ENCODE results near the gene SEMA4C.
A peak's percentile ranks its signal among the peaks of the same experiment; 100 is the strongest.

SEMA4C gene

GRCh38 chr2:96912346-96913116 is 42.7 kb upstream of the SEMA4C start:
- H3K27me3 ChIP-seq (replicated peaks; ENCODE audit: control insufficient read depth, insufficient read depth, low read length) = no peaks in the 10 kb centered on the region
- no peak for DNase-seq (ENCODE audit: low read depth)

GRCh38 chr2:96909611-96910021 is 39.7 kb upstream of the SEMA4C start:
- no peaks in the 10 kb centered on the region for H3K36me3 ChIP-seq (ENCODE audit: control insufficient read depth, insufficient read depth, low read length, severe bottlenecking)
- no peak overlapping the region for H3K4me3 ChIP-seq (ENCODE audit: low read length)
- no peak overlapping the region for H3K9ac ChIP-seq (ENCODE audit: low read length)
- no peaks in the 10 kb centered on the region for H3K27me3 ChIP-seq (replicated peaks; ENCODE audit: control insufficient read depth, insufficient read depth, low read length)
- H3K4me1 ChIP-seq (ENCODE audit: control insufficient read depth, insufficient read depth, low read length) = peaks cover 21% of the 10 kb centered on the region
- H3K9me3 ChIP-seq (ENCODE audit: control insufficient read depth, low read length) = no peaks in the 10 kb centered on the region
- DNase-seq (ENCODE audit: low read depth) = no peak

More at GRCh38 chr2:96912346-96913116, 42.7 kb upstream of the SEMA4C start:
- H3K9ac ChIP-seq (ENCODE audit: low read length) = no peak overlapping the region
- no peaks in the 10 kb centered on the region for H3K36me3 ChIP-seq (ENCODE audit: control insufficient read depth, insufficient read depth, low read length, severe bottlenecking)
- peaks cover 10% of the 10 kb centered on the region for H3K4me1 ChIP-seq (ENCODE audit: control insufficient read depth, insufficient read depth, low read length)
- H3K4me3 ChIP-seq (ENCODE audit: low read length) = no peak overlapping the region
- peaks cover 19% of the 10 kb centered on the region for H3K9me3 ChIP-seq (ENCODE audit: control insufficient read depth, low read length)

GRCh38 chr2:96907115-96908041 is 37.5 kb upstream of the SEMA4C start:
- Histone ChIP-seq H3K4me1 (ENCODE audit: control insufficient read depth, insufficient read depth, low read length) (peaks cover 19% of the 10 kb centered on the region), H3K9ac (ENCODE audit: low read length) (peak overlapping the region; percentile 80), H3K9me3 (ENCODE audit: control insufficient read depth, low read length) (no peaks in the 10 kb centered on the region), H3K4me3 (ENCODE audit: low read length) (peak overlapping the region; percentile 58), H3K27me3 (replicated peaks; ENCODE audit: control insufficient read depth, insufficient read depth, low read length) (no peaks in the 10 kb centered on the region), H3K36me3 (ENCODE audit: control insufficient read depth, insufficient read depth, low read length, severe bottlenecking) (no peaks in the 10 kb centered on the region)
- DNase-seq (ENCODE audit: low read depth) = peak; percentile 37

GRCh38 chr2:96906729-96907114 is 36.8 kb upstream of the SEMA4C start:
- H3K27me3 ChIP-seq (replicated peaks; ENCODE audit: control insufficient read depth, insufficient read depth, low read length) = no peaks in the 10 kb centered on the region
- peak overlapping the region; percentile 58 for H3K4me3 ChIP-seq (ENCODE audit: low read length)
- H3K36me3 ChIP-seq (ENCODE audit: control insufficient read depth, insufficient read depth, low read length, severe bottlenecking) = no peaks in the 10 kb centered on the region
- H3K4me1 ChIP-seq (ENCODE audit: control insufficient read depth, insufficient read depth, low read length) = peaks cover 19% of the 10 kb centered on the region
- H3K9ac ChIP-seq (ENCODE audit: low read length) = peak overlapping the region; percentile 80
- no peaks in the 10 kb centered on the region for H3K9me3 ChIP-seq (ENCODE audit: control insufficient read depth, low read length)
- DNase-seq (ENCODE audit: low read depth) = peak; percentile 52

GRCh38 chr2:96903815-96904214 is 33.9 kb upstream of the SEMA4C start:
- no peak for DNase-seq (ENCODE audit: low read depth)
- Histone ChIP-seq H3K27me3 (replicated peaks; ENCODE audit: control insufficient read depth, insufficient read depth, low read length) (no peaks in the 10 kb centered on the region), H3K9ac (ENCODE audit: low read length) (no peak overlapping the region), H3K4me3 (ENCODE audit: low read length) (no peak overlapping the region), H3K9me3 (ENCODE audit: control insufficient read depth, low read length) (no peaks in the 10 kb centered on the region), H3K36me3 (ENCODE audit: control insufficient read depth, insufficient read depth, low read length, severe bottlenecking) (no peaks in the 10 kb centered on the region), H3K4me1 (ENCODE audit: control insufficient read depth, insufficient read depth, low read length) (peaks cover 19% of the 10 kb centered on the region)

- H3K27me3 ChIP-seq (replicated peaks; ENCODE audit: control insufficient read depth, insufficient read depth, low read length) = no peaks in the 10 kb centered on the region
- H3K9ac ChIP-seq (ENCODE audit: low read length) = no peak overlapping the region
- no peak overlapping the region for H3K4me3 ChIP-seq (ENCODE audit: low read length)
- H3K36me3 ChIP-seq (ENCODE audit: control insufficient read depth, insufficient read depth, low read length, severe bottlenecking) = no peaks in the 10 kb centered on the region
- no peak for DNase-seq (ENCODE audit: low read depth)
- H3K9me3 ChIP-seq (ENCODE audit: control insufficient read depth, low read length) = no peaks in the 10 kb centered on the region
- peaks cover 19% of the 10 kb centered on the region for H3K4me1 ChIP-seq (ENCODE audit: control insufficient read depth, insufficient read depth, low read length)
Measured at GRCh38 chr2:96903318-96903717, 33.4 kb upstream of the SEMA4C start.

- no peak overlapping the region for H3K9ac ChIP-seq (ENCODE audit: low read length)
- H3K4me1 ChIP-seq (ENCODE audit: control insufficient read depth, insufficient read depth, low read length) = no peaks in the 10 kb centered on the region
- H3K27me3 ChIP-seq (replicated peaks; ENCODE audit: control insufficient read depth, insufficient read depth, low read length) = no peaks in the 10 kb centered on the region
- no peaks in the 10 kb centered on the region for H3K9me3 ChIP-seq (ENCODE audit: control insufficient read depth, low read length)
- no peak for DNase-seq (ENCODE audit: low read depth)
- no peak overlapping the region for H3K4me3 ChIP-seq (ENCODE audit: low read length)
- no peaks in the 10 kb centered on the region for H3K36me3 ChIP-seq (ENCODE audit: control insufficient read depth, insufficient read depth, low read length, severe bottlenecking)
Measured at GRCh38 chr2:96900237-96900636, 30.4 kb upstream of the SEMA4C start.

- Histone ChIP-seq H3K36me3 (ENCODE audit: control insufficient read depth, insufficient read depth, low read length, severe bottlenecking) (no peaks in the 10 kb centered on the region), H3K9ac (ENCODE audit: low read length) (no peak overlapping the region)
- DNase-seq (ENCODE audit: low read depth) = no peak
Measured at GRCh38 chr2:96899413-96899741, 29.5 kb upstream of the SEMA4C start.

GRCh38 chr2:96898641-96899412 is 28.9 kb upstream of the SEMA4C start:
- no peaks in the 10 kb centered on the region for H3K4me1 ChIP-seq (ENCODE audit: control insufficient read depth, insufficient read depth, low read length)
- H3K4me3 ChIP-seq (ENCODE audit: low read length) = no peak overlapping the region
- no peak overlapping the region for H3K9ac ChIP-seq (ENCODE audit: low read length)
- no peak for DNase-seq (ENCODE audit: low read depth)
- no peaks in the 10 kb centered on the region for H3K36me3 ChIP-seq (ENCODE audit: control insufficient read depth, insufficient read depth, low read length, severe bottlenecking)
- no peaks in the 10 kb centered on the region for H3K9me3 ChIP-seq (ENCODE audit: control insufficient read depth, low read length)
- H3K27me3 ChIP-seq (replicated peaks; ENCODE audit: control insufficient read depth, insufficient read depth, low read length) = no peaks in the 10 kb centered on the region

More at GRCh38 chr2:96899413-96899741, 29.5 kb upstream of the SEMA4C start:
- no peaks in the 10 kb centered on the region for H3K4me1 ChIP-seq (ENCODE audit: control insufficient read depth, insufficient read depth, low read length)
- H3K4me3 ChIP-seq (ENCODE audit: low read length) = no peak overlapping the region
- H3K9me3 ChIP-seq (ENCODE audit: control insufficient read depth, low read length) = no peaks in the 10 kb centered on the region
- H3K27me3 ChIP-seq (replicated peaks; ENCODE audit: control insufficient read depth, insufficient read depth, low read length) = no peaks in the 10 kb centered on the region

- no peaks in the 10 kb centered on the region for H3K4me1 ChIP-seq (ENCODE audit: control insufficient read depth, insufficient read depth, low read length)
- DNase-seq (ENCODE audit: low read depth) = no peak
- no peaks in the 10 kb centered on the region for H3K36me3 ChIP-seq (ENCODE audit: control insufficient read depth, insufficient read depth, low read length, severe bottlenecking)
- H3K9ac ChIP-seq (ENCODE audit: low read length) = no peak overlapping the region
- H3K9me3 ChIP-seq (ENCODE audit: control insufficient read depth, low read length) = no peaks in the 10 kb centered on the region
- H3K4me3 ChIP-seq (ENCODE audit: low read length) = no peak overlapping the region
- no peaks in the 10 kb centered on the region for H3K27me3 ChIP-seq (replicated peaks; ENCODE audit: control insufficient read depth, insufficient read depth, low read length)
Measured at GRCh38 chr2:96898135-96898505, 28.2 kb upstream of the SEMA4C start.

Data from adipocyte (in vitro differentiated cells).